ENCODE data around the gene PRKAR1B.

DNA sequence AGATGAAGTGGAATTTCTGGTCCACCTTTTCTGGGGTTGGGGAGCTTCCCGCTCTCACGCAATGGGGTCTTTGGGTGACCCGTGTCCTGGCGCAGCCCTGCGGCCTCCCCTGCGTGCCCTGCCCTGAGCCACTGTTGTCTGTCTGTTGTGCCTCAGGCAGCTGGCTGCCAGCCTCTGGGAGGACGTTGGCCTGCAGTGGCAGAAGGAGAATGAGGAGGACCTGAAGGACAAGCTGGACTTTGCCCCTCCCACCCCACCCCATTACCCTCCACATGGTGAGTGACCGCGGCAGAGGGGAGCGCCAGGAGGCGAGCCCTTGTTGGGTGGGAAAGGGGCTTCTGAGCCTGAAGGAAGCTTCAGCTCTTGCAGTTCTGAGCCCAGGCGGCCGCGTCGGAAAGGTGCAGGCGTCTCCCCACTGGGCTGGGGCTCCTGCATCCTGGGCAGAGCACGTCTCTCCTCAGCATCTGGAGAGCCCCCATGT is 14.2 kb upstream of the PRKAR1B start:
- TF ChIP-seq SUZ12 (IDR thresholded peaks at IDR 0.05; ENCODE audit: extremely low read depth, insufficient read depth, insufficient read length) (no peak), ZNF274 (IDR thresholded peaks at IDR 0.05; ENCODE audit: low read depth, low read length) (no peak)

All from NT2/D1 (cell line).